Fibroblast of lung (primary cell): ENCODE data around the gene ANKRD17. TPM values are rescaled to one million over a fixed set of nuclear protein-coding genes. Genes with fewer than 3 reads are reported as not detected.

Experiments used
- DNase-seq, 2 donors: peaks; one replicate each; pipeline versions ENCODE4 v3.0.0 to v3.0.0-alpha.2; 2010; ENCODE audit warnings: low read depth in 2 of 2
- H2AFZ ChIP-seq: 2 replicates; pipeline ENCODE4 v1.5.1; 2012; ENCODE audit warnings: low read length, control low read depth, inconsistent platforms
- H3K27ac ChIP-seq: 2 replicates; pipeline ENCODE4 v1.5.1; 2011; ENCODE audit warnings: low read length, control low read depth; ENCODE audit not compliant: insufficient read depth
- H3K27me3 ChIP-seq: 2 replicates; pipeline ENCODE4 v1.5.1; 2011; ENCODE audit warnings: mild to moderate bottlenecking, low read length; ENCODE audit not compliant: control insufficient read depth, insufficient read depth
- H3K36me3 ChIP-seq: 2 replicates; pipeline ENCODE4 v1.5.1; 2011; ENCODE audit warnings: low read length; ENCODE audit not compliant: control insufficient read depth, insufficient read depth
- H3K4me1 ChIP-seq: 2 replicates; pipeline ENCODE4 v1.5.1; 2011; ENCODE audit warnings: low read length; ENCODE audit not compliant: control insufficient read depth, insufficient read depth; ENCODE audit errors: extremely low read depth
- H3K4me2 ChIP-seq: 2 replicates; pipeline ENCODE4 v1.5.1; 2011; ENCODE audit warnings: low read length, control low read depth; ENCODE audit not compliant: insufficient read depth; ENCODE audit errors: extremely low read depth
- H3K4me3 ChIP-seq, 4 experiments: fragments of 200-600 bp in 1 of 4; sonication (generic) in 1 of 4; replicated peaks in 1 of 4; 2 replicates each; pipeline ENCODE4 v1.5.1; 2011 to 2016; ENCODE audit warnings: low read length in 4 of 4, low read depth in 3 of 4, mild to moderate bottlenecking in 3 of 4, control low read depth in 2 of 4, inconsistent platforms in 1 of 4, mixed read lengths in 1 of 4; ENCODE audit not compliant: insufficient read depth in 1 of 4; ENCODE audit errors: control extremely low read depth in 1 of 4
- H3K79me2 ChIP-seq: 2 replicates; pipeline ENCODE4 v1.5.1; 2012; ENCODE audit warnings: mild to moderate bottlenecking, low read length, inconsistent platforms; ENCODE audit not compliant: control insufficient read depth, insufficient read depth
- H3K9ac ChIP-seq: 2 replicates; pipeline ENCODE4 v1.5.1; 2011; ENCODE audit warnings: mild to moderate bottlenecking, low read length, control low read depth; ENCODE audit not compliant: insufficient read depth
- H3K9me3 ChIP-seq: 2 replicates; pipeline ENCODE4 v1.5.1; 2012; ENCODE audit warnings: low read depth, low read length; ENCODE audit not compliant: control insufficient read depth, insufficient read depth
- H4K20me1 ChIP-seq: 2 replicates; pipeline ENCODE4 v1.5.1; 2011; ENCODE audit warnings: low read length; ENCODE audit not compliant: control insufficient read depth, insufficient read depth; ENCODE audit errors: extremely low read depth
- EZH2 ChIP-seq: IDR thresholded peaks from 2 replicates; pipeline ENCODE4 v1.5.1; 2012; ENCODE audit warnings: low read length, control low read depth, mild to moderate bottlenecking; ENCODE audit errors: missing control alignments
- polyA plus RNA-seq, 2 donors: library from polyadenylated mRNA; depleted of rRNA in 1 of 2; stranded (reverse) in 1 of 2; unstranded in 1 of 2; fragments of >200 nt; gene quantifications; 2 replicates each; pipeline ENCODE4 v1.2.1, GENCODE V29; 2011 to 2012; ENCODE audit warnings: missing spikeins in 1 of 2
- total RNA-seq: library from RNA; depleted of rRNA; stranded (reverse); fragments of >200 nt; gene quantifications from 2 replicates; pipeline ENCODE4 v1.2.1, GENCODE V29; 2014
- TF ChIP-seq, protein P1 (sequence below), 2 donors: IDR thresholded peaks in 1 of 2; conservative IDR thresholded peaks in 1 of 2; 1 replicate in 1 of 2; 2 replicates in 1 of 2; pipeline ENCODE4 v1.5.1; 2011 to 2012; ENCODE audit warnings: low read length in 2 of 2, control low read depth in 1 of 2, inconsistent platforms in 1 of 2, low read depth in 1 of 2, mild to moderate bottlenecking in 1 of 2

ANKRD17 gene
- total and polyA plus RNA-seq, 2 donors (not counting 1 experiment from before 2014, with no cell fraction given): 46.2 to 54.6 TPM

DNA sequence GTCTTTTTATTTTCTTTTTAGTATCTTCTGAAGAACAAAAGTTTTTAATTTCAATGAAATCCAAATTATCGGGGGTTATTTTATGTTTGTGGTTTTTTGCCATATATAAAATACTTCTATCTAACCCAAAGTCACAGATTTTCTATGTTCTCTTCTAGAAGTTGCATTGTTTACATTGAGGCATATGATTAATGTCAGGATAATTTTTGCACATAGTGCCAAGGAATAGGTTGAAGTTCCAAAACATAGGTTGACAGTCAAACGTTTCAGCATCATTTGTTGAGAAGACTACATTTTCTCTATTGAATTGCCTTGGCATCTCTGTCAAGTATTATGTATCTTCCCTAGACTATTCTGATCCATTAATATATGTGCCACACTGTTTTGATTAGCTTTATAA lies 64.5 kb downstream of the ANKRD17 start:
- Histone ChIP-seq H3K9ac (no peak overlapping the region), H3K9me3 (no peaks in the 10 kb centered on the region), H3K36me3 (no peaks in the 10 kb centered on the region), H2AFZ (no peak overlapping the region), H3K4me1 (peaks cover 10% of the 10 kb centered on the region), H3K4me2 (no peak overlapping the region), H3K27ac (no peak overlapping the region), H3K79me2 (peaks cover 64% of the 10 kb centered on the region), H3K27me3 (no peaks in the 10 kb centered on the region), H4K20me1 (no peaks in the 10 kb centered on the region), H3K4me3 (no peak overlapping the region)
- TF ChIP-seq, protein P1, sequence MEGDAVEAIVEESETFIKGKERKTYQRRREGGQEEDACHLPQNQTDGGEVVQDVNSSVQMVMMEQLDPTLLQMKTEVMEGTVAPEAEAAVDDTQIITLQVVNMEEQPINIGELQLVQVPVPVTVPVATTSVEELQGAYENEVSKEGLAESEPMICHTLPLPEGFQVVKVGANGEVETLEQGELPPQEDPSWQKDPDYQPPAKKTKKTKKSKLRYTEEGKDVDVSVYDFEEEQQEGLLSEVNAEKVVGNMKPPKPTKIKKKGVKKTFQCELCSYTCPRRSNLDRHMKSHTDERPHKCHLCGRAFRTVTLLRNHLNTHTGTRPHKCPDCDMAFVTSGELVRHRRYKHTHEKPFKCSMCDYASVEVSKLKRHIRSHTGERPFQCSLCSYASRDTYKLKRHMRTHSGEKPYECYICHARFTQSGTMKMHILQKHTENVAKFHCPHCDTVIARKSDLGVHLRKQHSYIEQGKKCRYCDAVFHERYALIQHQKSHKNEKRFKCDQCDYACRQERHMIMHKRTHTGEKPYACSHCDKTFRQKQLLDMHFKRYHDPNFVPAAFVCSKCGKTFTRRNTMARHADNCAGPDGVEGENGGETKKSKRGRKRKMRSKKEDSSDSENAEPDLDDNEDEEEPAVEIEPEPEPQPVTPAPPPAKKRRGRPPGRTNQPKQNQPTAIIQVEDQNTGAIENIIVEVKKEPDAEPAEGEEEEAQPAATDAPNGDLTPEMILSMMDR (conservative IDR thresholded peaks at IDR 0.05 in 1 of 2, IDR thresholded peaks at IDR 0.05 in 1 of 2; ENCODE audit: low read depth in 1 of 2, low read length in 2 of 2): no peak
- TF ChIP-seq EZH2: no peak
- DNase-seq: no peak

DNA sequence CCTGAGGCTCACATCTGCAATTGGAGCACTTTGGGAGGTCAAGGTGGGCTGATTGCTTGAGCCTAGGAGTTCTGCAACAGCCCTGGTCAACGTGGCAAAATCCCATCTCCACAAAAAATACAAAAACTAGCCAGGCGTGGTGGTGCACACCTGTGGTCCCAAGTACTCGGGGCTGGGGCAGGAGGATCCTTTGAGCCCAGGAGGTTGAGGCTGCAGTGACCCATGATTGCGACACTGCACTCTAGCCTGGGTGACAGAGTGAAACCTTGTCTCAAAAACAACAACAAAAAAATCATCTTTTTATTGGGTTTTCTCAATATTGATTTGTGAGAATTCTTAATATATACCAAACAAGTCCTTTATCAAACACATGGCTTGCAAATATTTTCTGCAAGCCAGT lies 64.9 kb downstream of the ANKRD17 start:
- no peak for TF ChIP-seq EZH2
- TF ChIP-seq, protein P1 (conservative IDR thresholded peaks at IDR 0.05 in 1 of 2, IDR thresholded peaks at IDR 0.05 in 1 of 2; ENCODE audit: low read depth in 1 of 2, low read length in 2 of 2): no peak
- Histone ChIP-seq H3K79me2 (peaks cover 66% of the 10 kb centered on the region), H3K4me2 (no peak overlapping the region), H3K9me3 (no peaks in the 10 kb centered on the region), H3K27ac (no peak overlapping the region), H3K27me3 (no peaks in the 10 kb centered on the region), H2AFZ (no peak overlapping the region), H3K4me1 (peaks cover 8% of the 10 kb centered on the region), H3K9ac (no peak overlapping the region), H3K4me3 (no peak overlapping the region), H4K20me1 (no peaks in the 10 kb centered on the region), H3K36me3 (no peaks in the 10 kb centered on the region)
- DNase-seq: no peak

DNA sequence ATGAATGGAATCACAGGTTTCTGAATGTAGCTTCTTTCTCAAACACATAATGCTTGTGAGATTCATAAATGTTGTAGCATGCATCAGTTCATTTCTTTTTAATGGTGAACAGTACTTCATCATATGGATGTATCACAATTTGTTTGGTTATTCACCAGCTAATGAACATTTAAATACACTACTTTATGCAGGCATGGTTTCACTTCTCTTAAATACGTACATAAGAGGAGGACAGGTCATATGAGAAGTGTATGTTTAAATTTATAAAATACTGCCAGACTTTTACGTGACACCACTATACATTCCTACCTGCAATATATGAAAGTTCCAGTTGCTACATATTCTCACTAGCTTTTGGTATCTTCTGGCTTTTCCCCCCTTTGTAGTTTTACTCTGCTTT lies 65.4 kb downstream of the ANKRD17 start:
- H3K27ac ChIP-seq: no peak overlapping the region
- no peak overlapping the region for H2AFZ ChIP-seq
- no peak overlapping the region for H3K4me3 ChIP-seq
- no peaks in the 10 kb centered on the region for H3K9me3 ChIP-seq
- no peak for TF ChIP-seq EZH2
- TF ChIP-seq, protein P1 (conservative IDR thresholded peaks at IDR 0.05 in 1 of 2, IDR thresholded peaks at IDR 0.05 in 1 of 2; ENCODE audit: low read depth in 1 of 2, low read length in 2 of 2): no peak
- no peak overlapping the region for H3K9ac ChIP-seq
- no peak for DNase-seq
- H3K36me3 ChIP-seq: no peaks in the 10 kb centered on the region
- H3K27me3 ChIP-seq: no peaks in the 10 kb centered on the region
- peaks cover 6% of the 10 kb centered on the region for H3K4me1 ChIP-seq
- peaks cover 67% of the 10 kb centered on the region for H3K79me2 ChIP-seq
- no peak overlapping the region for H3K4me2 ChIP-seq
- no peaks in the 10 kb centered on the region for H4K20me1 ChIP-seq
